ENCODE data around the gene CAMK2B. TPM values are rescaled to one million over a fixed set of nuclear protein-coding genes. Genes with fewer than 3 reads are reported as not detected.

Gene CAMK2B
- total RNA-seq, 2 donors from 2014 or later = 0.42 to 0.80 TPM

GRCh38 chr7:44211126-44211675, 114.2 kb downstream of the CAMK2B start:
- no peak overlapping the region for H3K9ac ChIP-seq (ENCODE audit: low read depth in 2 of 2, low read length in 2 of 2)
- intact Hi-C loops (cut with DNase I) = no loop called here
- no peak for TF ChIP-seq CTCF (IDR thresholded peaks at IDR 0.05)

GRCh38 chr7:44210107-44210506, 115.3 kb downstream of the CAMK2B start:
- H3K4me3 ChIP-seq = no peak overlapping the region
- no peak for DNase-seq
- intact Hi-C loops (cut with DNase I) = no loop called here
- TF ChIP-seq CTCF (IDR thresholded peaks at IDR 0.05) = no peak
- H3K27ac ChIP-seq = no peak overlapping the region
- H3K9ac ChIP-seq (ENCODE audit: low read depth in 2 of 2, low read length in 2 of 2) = no peak overlapping the region
- no peaks in the 10 kb centered on the region for H3K9me3 ChIP-seq
- no peaks in the 10 kb centered on the region for H3K4me1 ChIP-seq
- no peaks in the 10 kb centered on the region for H3K27me3 ChIP-seq
- H3K36me3 ChIP-seq = peaks cover 25% of the 10 kb centered on the region

More at GRCh38 chr7:44211126-44211675, 114.2 kb downstream of the CAMK2B start:
- Histone ChIP-seq H3K9me3 (no peaks in the 10 kb centered on the region), H3K27ac (no peak overlapping the region), H3K27me3 (no peaks in the 10 kb centered on the region), H3K4me3 (no peak overlapping the region), H3K36me3 (peaks cover 16% of the 10 kb centered on the region), H3K4me1 (no peaks in the 10 kb centered on the region)
- no peak for DNase-seq

GRCh38 chr7:44208085-44208484, 117.3 kb downstream of the CAMK2B start:
- Histone ChIP-seq H3K9me3 (no peaks in the 10 kb centered on the region), H3K27me3 (no peaks in the 10 kb centered on the region), H3K4me1 (no peaks in the 10 kb centered on the region), H3K4me3 (no peak overlapping the region), H3K36me3 (peaks cover 25% of the 10 kb centered on the region), H3K9ac (ENCODE audit: low read depth in 2 of 2, low read length in 2 of 2) (no peak overlapping the region), H3K27ac (no peak overlapping the region)
- no peak for DNase-seq
- TF ChIP-seq CTCF (IDR thresholded peaks at IDR 0.05) = no peak
- intact Hi-C loops (cut with DNase I) = no loop called here

GRCh38 chr7:44206008-44206407, 119.4 kb downstream of the CAMK2B start:
- no peak overlapping the region for H3K9ac ChIP-seq (ENCODE audit: low read depth in 2 of 2, low read length in 2 of 2)
- H3K4me3 ChIP-seq = no peak overlapping the region
- peaks cover 25% of the 10 kb centered on the region for H3K36me3 ChIP-seq
- no peaks in the 10 kb centered on the region for H3K9me3 ChIP-seq
- DNase-seq = no peak
- intact Hi-C loops (cut with DNase I) = no loop called here
- no peak for TF ChIP-seq CTCF (IDR thresholded peaks at IDR 0.05)
- H3K27ac ChIP-seq = no peak overlapping the region
- H3K4me1 ChIP-seq = peaks cover 4% of the 10 kb centered on the region
- H3K27me3 ChIP-seq = no peaks in the 10 kb centered on the region

- intact Hi-C loops (cut with DNase I) = no loop called here
- Histone ChIP-seq H3K27ac (no peak overlapping the region), H3K4me3 (peak overlapping the region; percentile 84), H3K4me1 (peaks cover 4% of the 10 kb centered on the region), H3K36me3 (peaks cover 14% of the 10 kb centered on the region), H3K9me3 (no peaks in the 10 kb centered on the region), H3K27me3 (peaks cover 4% of the 10 kb centered on the region), H3K9ac (ENCODE audit: low read depth in 2 of 2, low read length in 2 of 2) (peak overlapping the region; percentile 66 to 94)
- no peak for DNase-seq
- no peak for TF ChIP-seq CTCF (IDR thresholded peaks at IDR 0.05)
Observed at GRCh38 chr7:44201813-44202212, 123.6 kb downstream of the CAMK2B start.
